HepG2 (cell line): ENCODE measurements around the gene RBM14. TPM values are rescaled to one million over a fixed set of nuclear protein-coding genes. Genes with fewer than 3 reads are reported as not detected.

Experiments used
- ARID2 ChIP-seq: sonication (generic); formaldehyde crosslinking; IDR thresholded peaks from 2 replicates; pipeline ENCODE4 v1.8.1; 2022; ENCODE audit warnings: mild to moderate bottlenecking, missing genetic modification reagents, borderline replicate concordance
- BATF2 ChIP-seq: sonication (generic); formaldehyde crosslinking; IDR thresholded peaks from 2 replicates; pipeline ENCODE4 v1.8.0; 2022; ENCODE audit warnings: mild to moderate bottlenecking, missing genetic modification reagents, moderate library complexity
- CBX5 ChIP-seq: sonication (generic); formaldehyde crosslinking; IDR thresholded peaks from 2 replicates; pipeline ENCODE4 v1.4.0; 2020; ENCODE audit warnings: missing genetic modification reagents, borderline replicate concordance
- E2F1 ChIP-seq: sonication (generic); formaldehyde crosslinking; IDR thresholded peaks from 2 replicates; pipeline ENCODE4 v1.5.0; 2020; ENCODE audit warnings: missing genetic modification reagents
- GFI1 ChIP-seq: sonication (generic); formaldehyde crosslinking; IDR thresholded peaks from 2 replicates; pipeline ENCODE4 v1.5.0; 2020; ENCODE audit warnings: missing genetic modification reagents, mild to moderate bottlenecking, borderline replicate concordance
- GLMP ChIP-seq: sonication (generic); formaldehyde crosslinking; IDR thresholded peaks from 2 replicates; pipeline ENCODE4 v1.9.0; 2021; ENCODE audit warnings: missing genetic modification reagents, mild to moderate bottlenecking, borderline replicate concordance
- GTF2F1 ChIP-seq: fragments of 150-350 bp; IDR thresholded peaks from 2 replicates; pipeline ENCODE4 v1.6.1; 2014; ENCODE audit warnings: low read length
- HMGA1 ChIP-seq: sonication (generic); formaldehyde crosslinking; conservative IDR thresholded peaks from 2 replicates; pipeline ENCODE4 v1.4.0; 2020; ENCODE audit warnings: missing genetic modification reagents
- HNF4G ChIP-seq, 2 experiments: sonication (generic) in 1 of 2; formaldehyde crosslinking in 1 of 2; IDR thresholded peaks; 2 replicates each; pipeline versions ENCODE4 v1.4.0 to v1.6.1; 2011 to 2020; ENCODE audit warnings: borderline replicate concordance in 2 of 2, low read depth in 2 of 2, mild to moderate bottlenecking in 2 of 2, low read length in 1 of 2, missing genetic modification reagents in 1 of 2, moderate library complexity in 1 of 2
- IKZF4 ChIP-seq: sonication (generic); formaldehyde crosslinking; IDR thresholded peaks from 2 replicates; pipeline ENCODE4 v1.5.1; 2020; ENCODE audit warnings: borderline replicate concordance, mild to moderate bottlenecking, low read depth, missing genetic modification reagents; ENCODE audit errors: not compliant biosample characterization
- KLF13 ChIP-seq: sonication (generic); formaldehyde crosslinking; IDR thresholded peaks from 2 replicates; pipeline ENCODE4 v1.4.0; 2020; ENCODE audit warnings: mild to moderate bottlenecking, missing genetic modification reagents
- NFYB ChIP-seq: sonication (generic); formaldehyde crosslinking; IDR thresholded peaks from 2 replicates; pipeline ENCODE4 v1.4.0; 2020; ENCODE audit warnings: missing genetic modification reagents
- PCBP2 ChIP-seq: fragments of 200-400 bp; formaldehyde crosslinking; optimal IDR thresholded peaks from 2 replicates; pipeline ENCODE3; 2018; ENCODE audit warnings: low read length, low read depth; ENCODE audit not compliant: poor library complexity, severe bottlenecking
- PRPF4 ChIP-seq: fragments of 200-400 bp; formaldehyde crosslinking; IDR thresholded peaks from 2 replicates; pipeline ENCODE4 v1.6.1; 2016; ENCODE audit warnings: low read length, low read depth; ENCODE audit not compliant: poor library complexity, severe bottlenecking
- SCMH1 ChIP-seq: sonication (generic); formaldehyde crosslinking; IDR thresholded peaks from 2 replicates; pipeline ENCODE4 v1.9.0; 2021; ENCODE audit warnings: missing genetic modification reagents, mild to moderate bottlenecking, borderline replicate concordance
- SIN3B ChIP-seq: fragments of 150-350 bp; IDR thresholded peaks from 2 replicates; pipeline ENCODE4 v1.6.1; 2014; ENCODE audit warnings: low read length
- SMC3 ChIP-seq: IDR thresholded peaks from 2 replicates; pipeline ENCODE4 v1.6.1; 2011; ENCODE audit warnings: low read length, improper control_type of control experiment
- STAT5B ChIP-seq: sonication (generic); formaldehyde crosslinking; IDR thresholded peaks from 2 replicates; pipeline ENCODE4 v1.4.0; 2020; ENCODE audit warnings: missing genetic modification reagents
- ZBTB25 ChIP-seq: IDR thresholded peaks from 2 replicates; pipeline ENCODE4 v1.6.1; 2018; ENCODE audit warnings: missing genetic modification reagents
- ZFP41 ChIP-seq: sonication (generic); formaldehyde crosslinking; IDR thresholded peaks from 2 replicates; pipeline ENCODE4 v1.4.0; 2020; ENCODE audit warnings: mild to moderate bottlenecking, missing genetic modification reagents, borderline replicate concordance
- ZFP90 ChIP-seq: sonication (generic); formaldehyde crosslinking; IDR thresholded peaks from 2 replicates; pipeline ENCODE4 v1.8.0; 2022; ENCODE audit warnings: missing genetic modification reagents, mild to moderate bottlenecking, inconsistent platforms, borderline replicate concordance
- ZNF343 ChIP-seq: sonication (generic); formaldehyde crosslinking; IDR thresholded peaks from 2 replicates; pipeline ENCODE4 v1.4.0; 2020; ENCODE audit warnings: mild to moderate bottlenecking, missing genetic modification reagents
- ZNF441 ChIP-seq: sonication (generic); formaldehyde crosslinking; IDR thresholded peaks from 2 replicates; pipeline ENCODE4 v1.7.0; 2021; ENCODE audit warnings: missing genetic modification reagents, borderline replicate concordance
- ZNF570 ChIP-seq: sonication (generic); formaldehyde crosslinking; IDR thresholded peaks from 2 replicates; pipeline ENCODE4 v1.4.0; 2020; ENCODE audit warnings: mild to moderate bottlenecking, missing genetic modification reagents, borderline replicate concordance
- ZNF644 ChIP-seq: IDR thresholded peaks from 2 replicates; pipeline ENCODE4 v1.6.1; 2016; ENCODE audit warnings: low read depth
- ZNF782 ChIP-seq: sonication (generic); formaldehyde crosslinking; IDR thresholded peaks from 2 replicates; pipeline ENCODE4 v1.4.0; 2020; ENCODE audit warnings: missing genetic modification reagents, mild to moderate bottlenecking, borderline replicate concordance
- polyA plus RNA-seq, 8 experiments: library from polyadenylated mRNA; depleted of rRNA in 3 of 8; stranded (reverse) in 7 of 8; unstranded in 1 of 8; fragments of >200 nt; fragmentation: Illumina TruSeq in 4 of 8; extraction: Trizol in 4 of 8; gene quantifications; 2 replicates each; pipeline versions ENCODE4 v1.2.1 to v1.2.3, GENCODE V29; 2011 to 2016; ENCODE audit warnings: low read depth in 4 of 8, missing spikeins in 1 of 8, mixed read lengths in 1 of 8; ENCODE audit not compliant: insufficient read depth in 1 of 8
- total RNA-seq, 5 experiments: library from RNA; depleted of rRNA; stranded (reverse); fragments of >200 nt; fragmentation: Illumina TruSeq; extraction: Trizol; gene quantifications; 2 replicates each; pipeline ENCODE4 v1.2.3, GENCODE V29; 2016; ENCODE audit warnings: low read depth in 1 of 5

Gene RBM14
- total and polyA plus RNA-seq, 2 of the 13 experiments (the other 11 are each of a cell fraction or from before 2014, with no cell fraction given): 12.7 to 44.1 TPM

GRCh38 chr11:66616379-66617154 is at the start of gene RBM14 (continued):
- peak; percentile 45; the same call in 1 of the 2 replicates for TF ChIP-seq GTF2F1
- no peak for TF ChIP-seq ZFP41 (CRISPR knock-in tag)
- peak; percentile 90; the same call in 1 of the 2 replicates for TF ChIP-seq ARID2 (CRISPR knock-in tag)
- TF ChIP-seq PCBP2: no peak
- no peak for TF ChIP-seq STAT5B (CRISPR knock-in tag)
- TF ChIP-seq GLMP (CRISPR knock-in tag): no peak
- TF ChIP-seq SCMH1 (CRISPR knock-in tag): no peak
- TF ChIP-seq ZBTB25 (CRISPR knock-in tag): 0 out of 2 replicates have a peak, but pooled peaks have one; percentile 11
- TF ChIP-seq SIN3B: no peak
- no peak for TF ChIP-seq SMC3
- peak; percentile 66 for TF ChIP-seq ZNF441 (CRISPR knock-in tag)
- TF ChIP-seq KLF13 (CRISPR knock-in tag): no peak
- peak; percentile 20; the same call in 1 of the 2 replicates for TF ChIP-seq ZNF782 (CRISPR knock-in tag)
- peak; percentile 24 for TF ChIP-seq CBX5 (CRISPR knock-in tag)
- TF ChIP-seq BATF2 (CRISPR knock-in tag): peak; percentile 80
- TF ChIP-seq HMGA1: no peak
- peak; percentile 95 for TF ChIP-seq NFYB (CRISPR knock-in tag)
- no peak for TF ChIP-seq PRPF4
- no peak for TF ChIP-seq HNF4G (IDR thresholded peaks at IDR 0.05; ENCODE audit: borderline replicate concordance, low read depth, low read length)
- no peak for TF ChIP-seq HNF4G (CRISPR knock-in tag; IDR thresholded peaks at IDR 0.05; ENCODE audit: borderline replicate concordance, low read depth)
- TF ChIP-seq GFI1 (CRISPR knock-in tag): no peak; the same call in 1 of the 2 replicates
- TF ChIP-seq ZNF343 (CRISPR knock-in tag): peak; percentile 71; the same call in 1 of the 2 replicates
- TF ChIP-seq ZNF644 (CRISPR knock-in tag): no peak
- TF ChIP-seq ZNF570: peak; percentile 72; the same call in 1 of the 2 replicates
- TF ChIP-seq IKZF4: peak; percentile 15
- peak; percentile 50; the same call in 1 of the 2 replicates for TF ChIP-seq ZFP90
- peak; percentile 95 for TF ChIP-seq E2F1 (CRISPR knock-in tag)
